Loucy (cell line): Measurements from ENCODE around the gene BICRA.

Experiments
- EZH2phosphoT487 ChIP-seq: fragments of 200-600 bp; IDR thresholded peaks from 2 replicates; pipeline ENCODE4 v1.6.1; 2018; ENCODE audit warnings: antibody characterized with exemption, mild to moderate bottlenecking, moderate library complexity, borderline replicate concordance
- TF ChIP-seq, protein P1 (sequence below): fragments of 200-600 bp; sonication (generic); conservative IDR thresholded peaks from 2 replicates; pipeline ENCODE4 v1.5.1; 2014; ENCODE audit warnings: mild to moderate bottlenecking, antibody characterized with exemption, low read length

DNA sequence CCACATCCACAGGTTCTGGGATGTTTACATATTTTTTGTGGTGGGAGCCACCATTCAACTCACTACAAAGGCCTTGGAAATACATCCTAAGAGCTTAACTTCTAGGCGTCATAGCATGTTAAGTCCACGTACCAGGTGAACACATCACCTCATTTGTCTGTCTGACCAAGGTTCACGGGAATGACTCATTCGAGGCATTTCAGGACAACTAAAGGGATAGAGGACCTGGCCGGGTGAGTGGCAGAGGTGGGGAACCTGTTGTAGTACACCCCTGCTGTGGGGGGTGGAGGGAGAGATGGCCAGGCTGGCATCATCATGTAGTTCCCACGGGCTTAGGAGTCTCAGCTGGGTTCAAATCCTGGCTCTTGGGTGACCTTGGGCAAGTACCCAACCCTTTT lies 51.5 kb downstream of the BICRA start:
- TF ChIP-seq, protein P1, sequence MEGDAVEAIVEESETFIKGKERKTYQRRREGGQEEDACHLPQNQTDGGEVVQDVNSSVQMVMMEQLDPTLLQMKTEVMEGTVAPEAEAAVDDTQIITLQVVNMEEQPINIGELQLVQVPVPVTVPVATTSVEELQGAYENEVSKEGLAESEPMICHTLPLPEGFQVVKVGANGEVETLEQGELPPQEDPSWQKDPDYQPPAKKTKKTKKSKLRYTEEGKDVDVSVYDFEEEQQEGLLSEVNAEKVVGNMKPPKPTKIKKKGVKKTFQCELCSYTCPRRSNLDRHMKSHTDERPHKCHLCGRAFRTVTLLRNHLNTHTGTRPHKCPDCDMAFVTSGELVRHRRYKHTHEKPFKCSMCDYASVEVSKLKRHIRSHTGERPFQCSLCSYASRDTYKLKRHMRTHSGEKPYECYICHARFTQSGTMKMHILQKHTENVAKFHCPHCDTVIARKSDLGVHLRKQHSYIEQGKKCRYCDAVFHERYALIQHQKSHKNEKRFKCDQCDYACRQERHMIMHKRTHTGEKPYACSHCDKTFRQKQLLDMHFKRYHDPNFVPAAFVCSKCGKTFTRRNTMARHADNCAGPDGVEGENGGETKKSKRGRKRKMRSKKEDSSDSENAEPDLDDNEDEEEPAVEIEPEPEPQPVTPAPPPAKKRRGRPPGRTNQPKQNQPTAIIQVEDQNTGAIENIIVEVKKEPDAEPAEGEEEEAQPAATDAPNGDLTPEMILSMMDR = no peak
- TF ChIP-seq EZH2phosphoT487 = no peak
